Ovary (tissue), 9 donors: ENCODE data around the gene JAGN1. TPM values are rescaled to one million over a fixed set of nuclear protein-coding genes. Genes with fewer than 3 reads are reported as not detected.

Experiments used
- DNase-seq, 5 donors: peaks; one replicate each; pipeline ENCODE4 v3.0.0-alpha.2; 2019 to 2020
- H3K27ac ChIP-seq, 2 donors: fragments of 200-600 bp; one replicate each; pipeline versions ENCODE4 v1.5.1 to v1.8.0; 2019 to 2022
- H3K27me3 ChIP-seq: fragments of 200-600 bp; one replicate; pipeline ENCODE4 v1.8.0; 2022
- H3K36me3 ChIP-seq: fragments of 200-600 bp; sonication (generic); one replicate; pipeline ENCODE4 v1.5.1; 2019
- H3K4me1 ChIP-seq: one replicate; pipeline ENCODE4 v1.8.1; 2013; ENCODE audit warnings: mild to moderate bottlenecking, moderate library complexity; ENCODE audit not compliant: insufficient read depth
- H3K4me3 ChIP-seq: fragments of 200-600 bp; sonication (generic); one replicate; pipeline ENCODE4 v1.5.1; 2017
- H3K9me3 ChIP-seq, 2 donors: fragments of 200-600 bp in 1 of 2; sonication (generic) in 1 of 2; one replicate each; pipeline versions ENCODE4 v1.5.1 to v1.8.1; 2013 to 2019; ENCODE audit warnings: mild to moderate bottlenecking in 1 of 2, moderate library complexity in 1 of 2
- EP300 ChIP-seq: sonication (generic); formaldehyde crosslinking; IDR thresholded peaks from one replicate; pipeline ENCODE4 v1.6.1; 2017; ENCODE audit warnings: antibody characterized with exemption
- POLR2A ChIP-seq: fragments of 450-650 bp; IDR thresholded peaks from one replicate; pipeline ENCODE4 v1.6.1; 2017; ENCODE audit warnings: antibody characterized with exemption, mild to moderate bottlenecking, moderate library complexity
- WGBS, 3 donors: extraction: QIAGEN DNeasy Blood & Tissue Kit in 1 of 3; methylation state at CpG; one replicate each; pipeline versions ENCODE4 v1.1.5 to v1.1.7; 2013 to 2017; 5-methylcytosine and 5-hydroxymethylcytosine counted together
- intact Hi-C, 4 donors: fragments of 100-400 bp; cut with DNase I; formaldehyde crosslinking; loops; one replicate each; pipeline versions ENCODE4 v1.11.0 to v1.15.1; 2022 to 2023
- polyA plus RNA-seq, 2 donors: library from polyadenylated mRNA; stranded (reverse); fragments of 200-250 nt in 1 of 2; fragments of 350-450 nt in 1 of 2; fragmentation: Illumina TruSeq in 1 of 2; extraction: RNeasy Lipid Tissue Mini Kit (QIAGEN cat#74804) in 1 of 2; gene quantifications; one replicate each; pipeline ENCODE4 v1.2.3, GENCODE V29; 2013 to 2014
- total RNA-seq, 7 donors: library from RNA; depleted of rRNA in 2 of 7; stranded (reverse); fragments of >200 nt in 2 of 7; fragmentation: NEBNext Ultra II Directional in 3 of 7; extraction: Animal tissue kit (Norgen Biotek cat#: 25700) in 3 of 7; gene quantifications; one replicate each; pipeline versions ENCODE4 v1.1.0 to v1.2.4, GENCODE V29; 2016 to 2023
- TF ChIP-seq, protein P1 (sequence below), 3 donors: fragments of 450-650 bp in 2 of 3; fragments of 200-600 bp in 1 of 3; IDR thresholded peaks; one replicate each; pipeline versions ENCODE4 v1.5.1 to v1.8.0; 2016 to 2022; ENCODE audit warnings: antibody characterized with exemption in 3 of 3, mild to moderate bottlenecking in 1 of 3
- donor health status: DM: no; HTN: no; CAD: no; lungs with moderate emphysema.
- donor health status: DM: no; HTN: no; CAD: no.
- donor health status: Bipolar disorder and iron deficiency.
- donor health status: DM: yes; HTN: yes; CAD: no.
- donor health status: DM: no; HTN: no; CAD: no.
- donor health status: DM: yes; HTN: yes; CAD: no.

JAGN1 gene
- total and polyA plus RNA-seq, 9 donors, result 25.7 to 54.0 (median 32.7) TPM

- TF ChIP-seq EP300 (no peak), POLR2A (no peak)
- TF ChIP-seq, protein P1, sequence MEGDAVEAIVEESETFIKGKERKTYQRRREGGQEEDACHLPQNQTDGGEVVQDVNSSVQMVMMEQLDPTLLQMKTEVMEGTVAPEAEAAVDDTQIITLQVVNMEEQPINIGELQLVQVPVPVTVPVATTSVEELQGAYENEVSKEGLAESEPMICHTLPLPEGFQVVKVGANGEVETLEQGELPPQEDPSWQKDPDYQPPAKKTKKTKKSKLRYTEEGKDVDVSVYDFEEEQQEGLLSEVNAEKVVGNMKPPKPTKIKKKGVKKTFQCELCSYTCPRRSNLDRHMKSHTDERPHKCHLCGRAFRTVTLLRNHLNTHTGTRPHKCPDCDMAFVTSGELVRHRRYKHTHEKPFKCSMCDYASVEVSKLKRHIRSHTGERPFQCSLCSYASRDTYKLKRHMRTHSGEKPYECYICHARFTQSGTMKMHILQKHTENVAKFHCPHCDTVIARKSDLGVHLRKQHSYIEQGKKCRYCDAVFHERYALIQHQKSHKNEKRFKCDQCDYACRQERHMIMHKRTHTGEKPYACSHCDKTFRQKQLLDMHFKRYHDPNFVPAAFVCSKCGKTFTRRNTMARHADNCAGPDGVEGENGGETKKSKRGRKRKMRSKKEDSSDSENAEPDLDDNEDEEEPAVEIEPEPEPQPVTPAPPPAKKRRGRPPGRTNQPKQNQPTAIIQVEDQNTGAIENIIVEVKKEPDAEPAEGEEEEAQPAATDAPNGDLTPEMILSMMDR (IDR thresholded peaks at IDR 0.05), result no peak
- Histone ChIP-seq H3K27me3 (no peaks in the 10 kb centered on the region), H3K4me1 (peaks cover 13% of the 10 kb centered on the region), H3K27ac (no peak overlapping the region), H3K36me3 (no peaks in the 10 kb centered on the region), H3K4me3 (no peak overlapping the region), H3K9me3 (no peaks in the 10 kb centered on the region)
- intact Hi-C loops, result no loop called here
- DNase-seq, result no peak
- WGBS, 3 donors, result 68 to 84% (median 77%) methylated on average over 5 of the region's 5 CpGs
Observed at GRCh38 chr3:9913601-9914000, 23.2 kb downstream of the JAGN1 start.

GRCh38 chr3:9914011-9914410, 23.6 kb downstream of the JAGN1 start:
- peak in 1 of 5 donors; percentile 29 for DNase-seq

GRCh38 chr3:9914559-9915253, 24.3 kb downstream of the JAGN1 start:
- Histone ChIP-seq H3K27me3 (no peaks in the 10 kb centered on the region), H3K9me3 (no peaks in the 10 kb centered on the region), H3K36me3 (no peaks in the 10 kb centered on the region), H3K27ac (peak overlapping the region; percentile 76 to 82), H3K4me1 (peaks cover 13% of the 10 kb centered on the region), H3K4me3 (peak overlapping the region; percentile 59)
- peak in 4 of 5 donors; percentile 20 to 52 (median 43) for DNase-seq
- intact Hi-C loops, result loop anchor here in 2 of 4 donors (5.0 kb wide), 2 partner anchors 52 to 67 kb away; no protein-coding TSS in a partner anchor
- 25 to 42% (median 26%) methylated on average over 7 to 15 of the region's 15 CpGs for WGBS, 3 donors
- TF ChIP-seq POLR2A, result no peak
- TF ChIP-seq, protein P1 (IDR thresholded peaks at IDR 0.05), result no peak
- no peak for TF ChIP-seq EP300

More at GRCh38 chr3:9914011-9914410, 23.6 kb downstream of the JAGN1 start:
- Histone ChIP-seq H3K9me3 (no peaks in the 10 kb centered on the region), H3K27ac (no peak overlapping the region), H3K27me3 (no peaks in the 10 kb centered on the region), H3K4me1 (peaks cover 13% of the 10 kb centered on the region), H3K4me3 (no peak overlapping the region), H3K36me3 (no peaks in the 10 kb centered on the region)
- 53 to 84% (median 53%) methylated on average over 1 of the region's 1 CpG for WGBS, 3 donors
- TF ChIP-seq POLR2A (no peak), EP300 (no peak)
- TF ChIP-seq, protein P1 (IDR thresholded peaks at IDR 0.05), result no peak
- intact Hi-C loops, result no loop called here

GRCh38 chr3:9915254-9916141, 25.1 kb downstream of the JAGN1 start:
- H3K27ac ChIP-seq, result peak overlapping the region; percentile 76 to 82
- 0 to 1% (median 1%) methylated on average over 59 to 99 of the region's 99 CpGs for WGBS, 3 donors
- H3K4me3 ChIP-seq, result peak overlapping the region; percentile 59
- H3K9me3 ChIP-seq, result no peaks in the 10 kb centered on the region
- no peaks in the 10 kb centered on the region for H3K36me3 ChIP-seq
- intact Hi-C loops, result loop anchor here in 2 of 4 donors (5.0 kb wide), 2 partner anchors 53 to 68 kb away; no protein-coding TSS in a partner anchor
- TF ChIP-seq POLR2A (peak; percentile 20), EP300 (no peak)
- TF ChIP-seq, protein P1 (IDR thresholded peaks at IDR 0.05), result peak in 2 of 3 donors; percentile 53 to 63
- peaks cover 13% of the 10 kb centered on the region for H3K4me1 ChIP-seq
- DNase-seq, result peak; percentile 77 to 85 (median 79)
- H3K27me3 ChIP-seq, result no peaks in the 10 kb centered on the region
